IPS-18c (cell line): ENCODE results near the gene C2orf81.
A peak's percentile ranks its signal among the peaks of the same experiment; 100 is the strongest.
"Not testable (repeated sequence)": the region's sequence is repeated elsewhere in the genome, so short reads cannot be mapped to it uniquely, and the experiment has no call there.

Experiments used
- H3K4me3 ChIP-seq: 2 replicates; pipeline ENCODE4 v1.7.0; 2013; ENCODE audit warnings: low read depth, mild to moderate bottlenecking, low read length, moderate library complexity; ENCODE audit not compliant: insufficient read depth
- H3K9me3 ChIP-seq: one replicate; pipeline ENCODE4 v1.6.1; 2013; ENCODE audit warnings: mild to moderate bottlenecking, low read length, moderate library complexity; ENCODE audit not compliant: control insufficient read depth, insufficient read depth

Gene C2orf81

DNA sequence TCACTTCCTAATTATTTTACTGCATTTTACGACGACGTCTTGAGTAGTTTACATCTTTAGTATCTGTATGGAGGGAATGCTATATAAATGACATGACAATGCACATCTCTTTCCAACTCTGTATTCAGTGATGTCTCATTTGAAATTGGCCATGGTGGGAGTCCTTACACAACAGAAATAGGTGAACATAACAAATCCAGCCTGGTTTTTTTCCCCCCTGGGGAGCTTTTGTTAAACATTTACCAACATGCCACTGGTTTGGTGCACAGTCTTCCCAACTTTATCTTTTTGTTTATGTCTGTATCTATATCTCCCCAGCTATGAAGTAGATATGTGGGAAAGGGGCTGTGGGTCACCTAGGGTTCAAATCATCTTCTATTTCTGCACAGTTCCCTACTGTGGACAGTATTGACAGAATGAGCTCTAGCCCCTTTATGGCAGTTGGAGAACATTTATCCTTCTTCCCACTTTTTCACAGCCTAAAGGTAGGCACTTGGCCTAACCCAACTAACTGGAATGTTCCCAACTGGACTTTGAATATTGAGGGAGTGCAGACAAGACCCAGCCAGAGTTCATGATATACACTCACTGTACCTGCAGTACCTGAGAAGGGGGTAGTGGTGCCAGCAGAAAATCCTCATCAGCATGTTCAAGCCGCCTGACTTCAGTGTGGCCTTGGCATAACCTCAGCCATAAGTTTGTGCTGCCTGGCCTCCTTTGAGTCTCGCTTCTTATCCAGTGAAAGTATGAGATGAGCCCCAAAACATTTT lies 26.0 kb upstream of the C2orf81 start:
- no peak overlapping the region for H3K4me3 ChIP-seq

DNA sequence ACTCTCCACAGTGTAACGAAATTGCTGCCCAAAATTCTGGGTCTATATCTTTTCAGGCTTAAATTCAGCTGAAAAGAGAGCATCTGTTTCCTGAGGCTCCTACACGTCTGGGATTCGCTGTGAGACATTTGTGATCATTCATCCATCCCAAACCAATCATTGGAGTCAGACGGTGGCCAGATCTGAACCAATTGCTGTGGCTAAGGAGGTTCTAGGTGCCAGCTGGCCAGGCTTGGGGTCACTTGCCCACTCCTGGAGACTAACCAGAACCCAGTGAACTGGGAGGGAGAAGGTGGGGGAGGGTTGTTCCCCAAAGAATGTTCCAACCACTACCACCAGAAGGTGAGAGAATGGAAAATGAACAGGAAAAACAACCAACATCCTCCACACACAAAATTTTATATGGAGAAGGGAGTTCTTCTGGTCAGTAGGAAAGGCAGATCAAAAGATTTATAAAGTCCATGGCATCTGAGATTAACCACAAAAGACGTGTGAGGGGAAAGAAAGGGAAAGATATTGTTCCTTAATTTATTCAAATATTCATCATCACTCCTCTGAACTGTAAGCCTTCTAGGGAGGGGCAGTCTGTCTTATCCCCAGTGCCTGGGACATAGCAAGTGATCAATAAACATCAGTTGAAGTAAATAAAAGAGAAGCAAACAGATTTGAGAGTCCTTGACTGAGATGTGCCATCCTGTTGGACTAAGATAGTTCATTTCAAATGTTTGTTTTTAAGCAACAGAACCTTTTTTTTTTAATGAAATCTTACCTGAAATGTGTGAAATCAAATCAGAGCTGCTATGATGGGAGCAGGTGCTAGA lies 23.3 kb upstream of the C2orf81 start:
- H3K4me3 ChIP-seq = no peak overlapping the region
- H3K9me3 ChIP-seq = no peaks in the 10 kb centered on the region

More for the DNA sequence above, 26.0 kb upstream of the C2orf81 start:
- H3K9me3 ChIP-seq = no peaks in the 10 kb centered on the region

DNA sequence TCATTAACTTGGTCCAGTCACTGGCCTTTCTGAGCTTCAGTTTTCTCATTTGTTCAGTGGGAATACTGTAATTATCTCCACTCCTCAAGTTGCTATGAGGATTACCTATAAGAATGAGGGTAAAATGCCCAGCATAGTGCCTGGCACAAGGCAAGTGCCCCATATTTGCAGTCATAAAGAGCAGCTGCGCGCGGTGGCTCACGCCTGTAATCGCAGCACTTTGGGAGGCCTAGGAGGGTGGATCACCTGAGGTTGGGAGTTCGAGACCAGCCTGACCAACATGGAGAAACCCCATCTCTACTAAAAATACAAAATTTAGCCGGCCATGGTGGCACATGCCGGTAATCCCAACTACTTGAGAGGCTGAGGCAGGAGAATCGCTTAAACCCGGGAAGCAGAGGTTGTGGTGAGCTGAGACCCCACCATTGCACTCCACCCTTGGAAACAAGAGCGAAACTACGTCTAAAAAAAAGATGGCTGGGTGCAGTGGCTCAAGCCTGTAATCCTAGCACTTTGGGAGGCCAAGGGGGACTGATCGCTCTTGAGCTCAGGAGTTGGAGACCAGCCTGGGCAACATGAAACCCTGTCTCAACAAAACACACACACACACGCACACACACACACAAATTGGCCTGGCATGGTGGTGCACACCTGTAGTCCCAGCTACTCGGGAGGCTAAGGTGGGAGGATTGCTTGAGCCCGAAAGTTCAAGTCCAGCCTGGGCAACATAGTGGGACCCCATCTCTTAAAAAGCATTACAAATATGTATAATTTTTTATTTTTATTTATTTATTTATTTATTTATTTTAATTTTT lies 21.3 kb upstream of the C2orf81 start:
- H3K4me3 ChIP-seq = peak overlapping the region; percentile 92
- H3K9me3 ChIP-seq = not testable (repeated sequence)

DNA sequence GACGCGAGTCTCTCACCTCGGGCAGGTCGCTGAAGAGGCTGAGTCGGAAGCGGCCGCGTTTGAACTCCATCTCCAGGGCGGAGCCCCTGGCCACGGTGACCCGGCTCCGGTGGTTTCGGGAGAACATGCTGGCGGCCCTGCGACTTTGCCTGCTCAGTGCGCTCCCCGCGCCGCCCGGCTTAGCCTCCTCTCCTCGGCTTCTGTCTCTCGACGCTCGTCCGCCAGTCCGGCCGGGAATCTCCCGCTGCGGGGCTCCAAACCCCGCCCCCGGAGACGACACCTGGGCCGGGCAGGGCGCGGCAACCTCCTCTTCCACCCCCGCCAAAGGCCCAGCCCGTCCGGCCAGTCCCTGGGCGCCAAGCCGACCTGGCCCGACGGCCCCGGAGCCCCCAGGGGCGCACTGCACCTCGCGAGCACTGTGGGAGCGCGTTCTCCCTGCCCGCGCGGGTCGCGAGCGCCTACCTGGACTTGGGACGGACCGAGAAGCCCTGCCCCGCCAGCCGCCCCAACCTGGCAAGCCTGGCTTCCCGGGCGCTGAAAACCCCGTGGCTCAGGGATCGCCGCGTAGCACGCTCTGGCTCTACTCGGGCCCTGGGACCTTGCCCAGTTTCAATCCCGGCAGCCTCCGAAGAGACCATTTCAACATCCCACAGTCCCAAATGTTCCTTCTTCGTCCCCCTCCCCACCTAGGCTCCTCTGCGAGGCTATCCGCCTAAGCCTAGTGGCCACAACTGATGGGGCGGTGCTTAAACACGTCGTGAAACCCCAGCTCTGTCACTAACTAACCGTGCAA lies 20.5 kb upstream of the C2orf81 start, which contains the start of gene RTKN:
RTKN (minus strand) TSS at position 248 of the 793 bp plus-strand sequence; CDS start at position 127, 121 bp downstream.
- Histone ChIP-seq H3K9me3 (no peaks in the 10 kb centered on the region), H3K4me3 (peak within 1 kb of the TSS; percentile 92)

DNA sequence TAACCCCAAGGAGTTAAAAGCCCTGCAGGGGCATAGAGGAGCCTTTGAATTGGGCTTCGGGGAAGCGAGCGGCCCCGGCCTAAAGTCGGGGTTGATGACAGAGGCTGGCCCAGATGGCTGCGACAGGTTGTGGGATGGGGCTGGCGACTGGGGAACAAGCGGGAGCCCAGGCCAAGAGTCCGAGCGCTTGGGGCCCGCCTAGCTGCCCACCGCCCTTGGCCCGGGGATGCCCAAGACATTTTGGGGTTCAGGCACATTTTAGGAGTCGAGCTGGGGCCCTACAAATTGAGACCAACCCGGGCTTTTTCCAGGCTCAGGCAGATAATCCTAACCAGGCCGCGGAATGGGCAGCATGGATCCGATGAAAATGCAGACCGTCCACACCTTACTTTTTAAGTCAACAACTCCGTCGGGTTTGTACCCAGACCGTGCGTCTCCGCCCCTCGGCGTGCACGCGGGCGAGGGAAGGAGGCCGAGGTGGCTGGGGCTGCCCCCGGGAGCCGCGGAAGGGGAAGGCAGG lies 19.8 kb upstream of the C2orf81 start:
- Histone ChIP-seq H3K4me3 (peak overlapping the region; percentile 92), H3K9me3 (no peaks in the 10 kb centered on the region)

DNA sequence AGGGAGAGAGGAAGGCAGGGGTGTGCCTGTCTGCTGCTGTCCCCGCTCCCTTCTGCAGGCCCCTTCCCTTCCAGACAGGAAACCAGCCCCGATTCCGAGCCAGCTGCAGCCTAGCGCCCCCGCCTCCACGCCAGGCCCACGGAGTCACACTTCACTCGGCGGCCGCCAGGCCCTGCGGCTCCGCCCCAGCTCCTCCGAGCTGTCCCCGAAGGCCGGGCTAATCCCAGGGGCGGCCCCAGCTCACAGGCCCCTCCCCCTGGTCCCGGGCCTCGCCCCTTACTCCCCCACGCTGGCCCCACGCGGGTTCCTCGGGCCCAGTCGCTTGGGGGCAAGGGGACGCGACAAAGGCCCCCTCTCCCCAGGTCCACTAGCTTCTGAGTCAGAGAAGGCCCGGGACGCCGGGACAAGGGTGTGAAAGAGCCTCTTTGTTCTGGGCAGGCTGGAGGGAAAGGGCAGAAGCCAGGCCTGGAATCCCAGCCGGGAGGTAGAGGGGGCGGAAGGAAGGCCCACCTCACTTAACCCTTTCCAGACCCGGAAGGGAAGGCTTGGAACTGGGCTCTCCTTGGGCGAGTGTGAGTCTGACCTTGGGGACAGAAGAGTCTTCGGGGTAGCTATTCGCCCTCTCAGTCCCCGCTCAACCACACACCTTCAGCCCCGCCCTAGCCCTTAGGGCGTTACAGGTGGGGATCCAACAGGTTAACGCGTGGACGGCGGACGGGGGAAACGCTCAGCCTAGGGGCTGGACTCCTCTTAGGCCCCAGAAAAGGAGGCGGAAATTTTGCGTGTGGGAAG lies 19.2 kb upstream of the C2orf81 start:
- no peaks in the 10 kb centered on the region for H3K9me3 ChIP-seq
- peak overlapping the region; percentile 92 for H3K4me3 ChIP-seq

DNA sequence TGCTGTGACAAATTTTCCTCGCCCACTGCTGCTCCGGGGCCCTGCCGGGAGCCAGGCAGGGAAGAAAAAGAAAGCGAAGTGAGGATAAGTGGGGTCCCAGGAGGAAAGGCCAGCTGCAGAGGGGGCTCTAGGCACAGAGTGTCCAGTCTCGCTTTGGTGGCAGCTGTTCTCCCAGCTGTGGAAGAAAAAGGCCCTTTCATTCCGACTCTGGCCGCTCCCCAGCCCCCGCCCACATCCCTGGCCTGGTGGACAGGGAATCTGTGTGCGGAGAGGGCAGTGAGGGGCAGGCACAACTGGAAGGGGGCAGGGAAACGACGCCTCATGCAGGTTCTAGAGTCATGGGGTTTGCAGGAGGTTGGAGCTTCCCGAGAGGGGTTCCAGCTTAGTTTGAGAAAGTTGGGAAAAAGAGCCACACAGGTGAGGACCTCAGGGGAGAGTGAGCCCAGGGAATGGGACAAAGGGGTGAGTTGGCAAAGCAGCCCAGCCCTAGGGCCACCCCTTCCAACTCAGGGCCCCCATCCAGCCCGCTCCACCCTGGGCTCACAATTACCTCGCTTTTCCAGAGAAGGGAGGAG lies 18.5 kb upstream of the C2orf81 start:
- H3K9me3 ChIP-seq = no peaks in the 10 kb centered on the region
- H3K4me3 ChIP-seq = peak overlapping the region; percentile 92

DNA sequence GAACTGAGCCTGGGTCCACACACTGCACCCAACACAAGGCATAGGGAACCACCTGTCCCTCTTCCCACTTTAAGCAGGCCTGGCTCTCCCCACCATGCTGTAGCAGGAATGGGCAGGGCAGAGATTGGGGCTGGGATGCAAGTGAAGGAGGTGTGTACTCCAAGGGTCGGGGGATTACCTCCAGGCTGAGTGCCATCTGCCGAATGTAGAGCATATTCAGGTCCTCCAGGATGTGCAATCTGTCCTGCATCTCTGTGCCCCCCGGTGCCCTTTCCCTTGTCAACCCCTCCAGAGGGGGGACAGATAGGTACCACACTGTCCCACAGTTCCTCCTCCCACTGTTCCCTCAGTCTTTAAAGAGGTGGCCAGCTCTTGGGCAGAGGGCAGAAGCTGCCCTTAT lies 18.0 kb upstream of the C2orf81 start:
- Histone ChIP-seq H3K9me3 (no peaks in the 10 kb centered on the region), H3K4me3 (peak overlapping the region; percentile 92)

DNA sequence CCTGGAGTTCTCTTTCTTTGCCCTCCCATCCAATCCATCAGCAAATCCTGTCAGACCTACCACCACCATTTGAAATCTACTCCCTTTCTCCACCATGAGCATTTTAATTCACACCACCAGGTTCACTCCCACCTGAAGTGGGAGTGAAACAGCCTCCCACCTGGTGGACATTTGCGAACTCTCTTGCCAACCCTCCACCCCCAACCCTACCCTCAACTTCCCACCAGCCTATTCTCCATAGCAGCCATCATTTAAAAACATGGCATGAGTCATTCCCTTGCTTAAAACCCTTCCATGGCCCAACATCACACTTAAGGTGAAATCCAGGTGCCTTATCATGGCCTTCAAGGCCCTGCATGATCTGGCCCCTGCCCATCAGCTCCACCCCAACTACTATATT lies 16.8 kb upstream of the C2orf81 start:
- Histone ChIP-seq H3K9me3 (no peaks in the 10 kb centered on the region), H3K4me3 (no peak overlapping the region; the same call in 1 of the 2 replicates)

DNA sequence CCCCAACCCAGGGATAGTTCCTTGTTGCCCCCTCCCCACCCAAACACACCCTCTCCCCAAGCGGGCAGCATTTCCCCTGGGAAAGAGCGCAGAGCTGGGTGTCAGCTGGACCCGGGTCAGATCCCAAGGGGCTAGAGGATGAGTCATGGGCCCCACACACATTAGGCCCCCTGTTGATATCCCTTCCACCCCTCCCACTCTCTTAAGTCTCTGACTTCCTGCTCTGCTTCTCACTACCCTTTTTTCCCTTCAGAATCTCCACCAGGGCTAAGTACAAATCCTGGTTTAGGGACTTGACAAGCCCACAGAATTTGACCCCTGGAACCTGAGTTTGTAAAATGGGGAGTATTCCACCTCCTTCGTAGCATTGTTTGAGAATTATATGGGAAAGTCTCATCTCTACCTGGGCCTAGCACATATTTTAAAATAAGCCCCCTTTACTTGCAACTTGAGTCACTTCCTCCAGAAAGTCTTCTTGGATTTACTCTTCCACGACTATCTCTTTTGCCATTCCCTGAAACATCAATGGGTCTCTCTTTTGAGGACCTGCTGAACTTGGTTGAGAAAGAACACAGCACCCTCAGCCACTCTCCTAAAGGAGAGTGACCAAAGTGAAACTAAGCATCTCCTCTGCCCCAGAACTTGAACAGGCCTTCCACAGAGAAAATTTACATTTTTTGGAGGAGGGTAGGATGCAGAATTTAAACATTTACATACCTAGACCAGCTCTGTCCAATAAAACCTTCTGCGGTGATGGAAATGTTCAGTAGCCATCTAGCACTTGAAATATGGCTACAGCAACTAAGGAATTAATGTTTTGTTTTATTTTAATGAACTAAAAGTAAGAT lies 15.7 kb upstream of the C2orf81 start:
- Histone ChIP-seq H3K9me3 (no peaks in the 10 kb centered on the region), H3K4me3 (no peak overlapping the region)

DNA sequence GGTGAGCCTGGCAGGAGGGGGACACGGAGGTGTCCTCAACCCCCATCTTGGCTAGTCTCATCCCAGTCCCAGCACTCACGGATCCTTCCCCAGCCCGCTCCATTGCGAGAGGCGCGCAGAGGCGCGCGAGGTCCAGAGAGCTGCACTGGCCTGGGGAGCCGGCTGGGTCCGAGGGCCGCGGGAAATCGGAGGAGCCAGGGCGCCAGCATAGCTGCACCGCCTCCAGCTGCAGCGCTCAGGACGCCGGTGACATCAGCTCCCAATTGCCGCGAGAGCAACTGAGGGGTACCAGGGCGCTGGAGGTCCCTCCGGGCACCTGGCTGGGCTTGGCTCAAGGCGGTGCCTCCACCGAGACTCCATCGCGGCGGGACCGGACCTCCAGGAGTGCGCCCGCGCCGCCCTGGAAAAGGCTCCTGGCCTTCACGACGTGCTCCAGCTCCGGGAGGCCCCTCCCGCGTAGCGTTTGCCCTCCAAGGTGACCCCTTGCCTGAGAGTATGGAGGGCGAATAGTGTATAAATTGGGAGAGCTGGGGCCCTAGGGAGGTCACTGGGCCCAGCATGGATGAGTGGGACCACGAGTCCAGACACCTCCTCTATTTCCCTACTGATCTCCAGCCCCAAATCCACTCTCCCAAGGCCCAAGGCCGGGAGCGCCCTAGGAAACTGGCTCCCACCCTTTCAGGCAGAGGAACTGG lies 14.8 kb upstream of the C2orf81 start:
- Histone ChIP-seq H3K9me3 (no peaks in the 10 kb centered on the region), H3K4me3 (no peak overlapping the region)

DNA sequence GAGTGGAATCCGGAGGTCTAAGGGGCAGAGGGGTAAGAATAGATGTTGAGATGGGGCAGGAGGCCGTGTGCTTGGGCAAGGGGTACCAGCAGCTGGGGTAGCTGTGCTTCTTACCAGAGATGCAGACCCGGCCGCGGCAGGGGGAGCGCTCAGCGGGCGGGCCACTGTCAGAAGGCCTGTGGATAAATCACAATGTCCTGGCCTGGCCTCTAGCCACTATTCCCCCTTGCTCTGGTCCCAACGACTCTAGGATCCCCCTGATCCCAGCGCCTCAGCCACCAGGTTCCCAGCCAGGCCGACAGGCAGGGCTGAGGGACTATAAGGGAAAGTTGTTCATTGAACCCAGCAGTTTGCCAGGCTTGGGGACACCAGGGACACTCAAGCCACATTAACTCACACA lies 9.1 kb upstream of the C2orf81 start:
- H3K9me3 ChIP-seq = no peaks in the 10 kb centered on the region
- H3K4me3 ChIP-seq = no peak overlapping the region

DNA sequence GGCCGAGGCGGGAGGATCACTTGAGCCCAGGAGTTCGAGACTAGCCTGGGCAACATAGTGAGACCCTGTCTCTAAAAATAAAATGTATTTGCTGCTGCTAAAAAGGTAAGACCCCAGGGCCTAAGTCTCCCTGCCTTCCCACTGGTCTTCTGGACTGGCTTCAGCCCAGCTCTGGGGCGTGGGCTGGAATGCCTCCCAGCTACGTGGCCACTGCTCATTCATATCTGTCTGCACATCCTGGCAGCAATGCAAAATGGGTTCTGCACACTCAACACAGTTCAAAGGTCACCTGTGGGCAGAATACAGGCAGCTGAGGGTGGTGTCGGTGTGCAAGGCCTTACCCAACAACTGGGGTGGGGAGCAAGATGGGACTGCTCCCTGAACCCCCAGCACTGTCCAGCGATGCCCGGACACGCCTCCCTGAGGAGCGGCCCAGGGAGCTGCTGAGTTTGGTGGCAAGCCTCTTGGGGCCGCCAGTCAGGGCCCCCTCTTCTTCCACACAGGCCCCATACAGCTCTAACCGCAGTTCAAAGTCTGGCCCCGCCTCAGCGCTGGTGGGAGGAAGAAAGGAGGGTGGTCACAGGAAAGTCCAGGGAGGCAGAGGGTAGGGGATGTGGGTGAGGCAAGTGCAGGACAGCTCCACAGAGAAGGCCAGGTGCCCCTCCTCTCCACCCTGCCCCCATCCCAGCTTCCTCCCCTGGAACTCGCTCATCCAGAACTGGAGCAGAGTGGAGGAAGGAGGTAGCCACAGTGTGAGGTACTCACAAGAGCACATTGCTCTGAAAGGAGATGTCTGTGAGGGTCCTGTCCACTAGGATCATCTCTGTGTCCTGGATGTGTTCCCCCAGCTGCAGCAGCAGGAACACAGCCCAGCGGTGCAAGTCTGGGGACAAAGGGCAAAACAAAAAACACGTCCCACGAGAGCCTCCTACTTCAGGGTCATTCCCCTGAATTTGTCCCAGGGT lies 8.3 kb upstream of the C2orf81 start:
- Histone ChIP-seq H3K9me3 (no peaks in the 10 kb centered on the region), H3K4me3 (no peak overlapping the region)
